DMS153 treated with DMSO at 0.1 percent for 48 hours (cell line): ENCODE results near the gene SRPX.

ENCODE experiments used
- DNase-seq: peaks from one replicate; lab custom pipeline; 2025; ENCODE audit not compliant: unreplicated experiment; lab: John Stamatoyannopoulos, UW

SRPX gene

DNA sequence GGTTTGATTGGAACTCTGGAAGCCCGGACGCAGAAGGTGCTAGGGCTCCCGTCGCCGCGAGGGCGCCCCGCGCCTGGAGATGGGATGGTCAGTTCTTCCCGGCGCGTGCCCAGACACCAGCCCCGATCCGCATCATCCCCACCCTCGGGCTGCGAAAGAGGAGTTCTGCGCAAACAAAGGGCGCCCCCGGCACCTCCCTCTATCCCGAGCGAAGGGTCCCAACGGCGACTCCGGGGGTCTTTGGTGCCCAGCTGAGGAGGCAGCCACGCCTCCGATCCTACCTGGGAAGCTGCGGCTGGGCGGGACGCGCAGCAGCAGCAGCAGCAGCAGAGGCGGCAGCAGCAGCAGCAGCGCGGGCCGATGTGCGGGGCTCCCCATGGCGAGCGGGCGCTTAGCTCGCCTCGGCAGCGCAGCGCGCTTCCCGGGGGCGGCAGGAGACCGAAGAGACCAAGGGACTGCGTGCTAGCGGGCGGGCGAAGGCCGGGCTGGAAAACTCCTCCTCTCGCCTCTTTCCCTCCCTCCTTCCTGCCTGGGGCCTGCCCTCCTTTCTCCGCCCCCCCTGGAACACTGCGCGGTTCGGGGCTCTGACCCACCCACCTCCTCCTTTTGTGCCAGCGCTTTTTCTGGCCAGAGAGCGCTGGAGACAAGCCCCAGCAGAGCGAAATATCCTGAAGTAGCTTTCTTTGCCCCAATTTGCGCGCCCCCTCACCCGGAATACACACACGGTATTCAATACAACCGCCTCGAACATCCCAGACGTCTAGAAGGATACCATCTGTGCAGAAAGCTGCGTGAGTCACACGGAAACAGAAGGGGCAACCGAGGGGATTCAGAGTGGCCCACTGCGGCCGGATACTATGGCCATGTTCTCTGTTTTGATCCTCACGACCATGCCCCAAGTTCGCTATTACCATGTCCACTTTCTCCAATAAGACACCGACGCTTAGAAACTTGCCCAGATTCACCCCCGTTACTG, at the start of gene SRPX:
Gene SRPX, minus strand, starts transcription at position 457 of the 976 bp plus-strand sequence. Its CDS starts 79 bp downstream, at position 378.
- no peak for DNase-seq

GRCh38 chrX:38268011-38268410, 47.3 kb upstream of the SRPX start:
- no peak for DNase-seq

DNA sequence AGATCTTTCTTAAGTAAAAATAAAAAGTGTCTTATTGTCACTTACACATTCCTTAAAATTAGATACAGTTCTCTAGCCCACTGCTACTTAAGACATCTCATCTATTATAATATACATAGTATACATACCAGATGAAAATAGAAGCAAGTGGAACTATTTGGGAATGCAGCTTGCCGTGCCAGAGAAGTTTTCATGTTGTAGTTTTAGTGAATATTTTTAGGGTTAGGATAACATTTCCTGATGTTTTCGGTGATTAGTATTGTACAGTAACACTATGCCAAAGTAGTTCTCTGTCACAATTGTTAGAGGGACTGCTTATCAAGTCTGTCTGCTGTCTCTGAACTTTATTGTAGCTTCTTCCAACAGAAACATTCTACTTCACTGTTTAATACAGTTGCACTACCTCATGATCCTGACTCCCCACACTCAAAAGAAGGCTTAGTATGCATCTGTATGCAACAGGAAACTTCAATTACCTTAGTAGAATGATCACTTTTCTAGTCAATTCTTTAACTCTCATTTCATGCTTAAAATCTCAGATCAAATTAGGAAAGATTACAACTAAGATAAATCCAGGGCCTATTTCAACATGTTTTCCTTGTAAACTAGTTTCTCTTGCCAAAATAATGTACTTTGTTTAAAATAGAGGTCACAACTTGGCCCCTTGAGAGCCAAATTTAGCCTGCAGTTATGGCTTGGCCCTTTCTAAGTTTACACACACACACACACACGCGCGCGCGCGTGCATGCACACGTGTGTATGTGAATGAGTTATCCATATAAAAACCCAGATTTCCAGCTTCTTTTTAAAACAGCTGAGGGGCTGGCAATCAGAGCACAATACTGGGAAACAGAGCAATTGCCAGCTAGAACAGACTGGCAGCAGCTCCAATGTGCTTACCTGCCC, 42.3 kb upstream of the SRPX start:
- DNase-seq = no peak

DNA sequence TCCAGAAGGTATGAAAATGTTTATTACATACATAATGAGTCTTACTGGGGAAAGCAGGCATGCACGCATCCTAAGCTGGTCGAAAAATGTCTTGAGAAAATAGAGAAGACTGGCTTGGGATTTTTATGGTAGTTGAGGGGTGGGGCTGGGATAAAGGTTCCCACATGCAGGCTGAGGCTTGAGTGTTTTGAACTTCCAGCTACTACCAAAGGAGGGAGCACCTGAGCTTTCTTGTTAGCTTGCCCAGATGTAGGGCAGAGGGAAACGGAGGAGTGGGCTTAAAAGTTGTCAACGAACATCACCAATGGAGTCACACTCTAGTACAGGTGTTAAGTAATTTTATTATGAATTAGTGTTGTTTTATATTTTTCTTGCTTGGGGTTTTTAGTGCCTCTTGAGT, 39.6 kb upstream of the SRPX start:
- no peak for DNase-seq

- DNase-seq = no peak
Observed at GRCh38 chrX:38256019-38256418, 35.3 kb upstream of the SRPX start.

GRCh38 chrX:38249965-38250364, 29.3 kb upstream of the SRPX start:
- DNase-seq = no peak

DNA sequence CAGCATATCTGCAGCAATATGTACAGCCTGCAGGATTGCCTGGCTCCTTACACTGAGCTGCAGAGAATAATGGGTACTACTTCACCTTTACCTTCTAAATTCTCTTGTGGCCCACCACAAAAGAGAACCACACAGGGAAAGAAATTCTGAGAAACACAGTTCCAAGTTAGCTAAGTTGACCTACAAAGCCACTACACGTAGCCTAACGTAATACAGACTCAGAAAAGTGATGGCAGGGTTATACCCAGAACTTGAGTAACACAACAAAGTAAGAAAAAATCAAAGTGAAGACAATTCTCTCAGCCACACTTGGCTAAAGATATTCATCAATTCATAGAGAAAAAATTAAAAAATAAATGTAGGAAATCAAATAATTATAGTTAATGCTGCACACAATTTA, 26.4 kb upstream of the SRPX start:
- DNase-seq = no peak

- no peak for DNase-seq
Observed at GRCh38 chrX:38240541-38240940, 19.9 kb upstream of the SRPX start.

DNA sequence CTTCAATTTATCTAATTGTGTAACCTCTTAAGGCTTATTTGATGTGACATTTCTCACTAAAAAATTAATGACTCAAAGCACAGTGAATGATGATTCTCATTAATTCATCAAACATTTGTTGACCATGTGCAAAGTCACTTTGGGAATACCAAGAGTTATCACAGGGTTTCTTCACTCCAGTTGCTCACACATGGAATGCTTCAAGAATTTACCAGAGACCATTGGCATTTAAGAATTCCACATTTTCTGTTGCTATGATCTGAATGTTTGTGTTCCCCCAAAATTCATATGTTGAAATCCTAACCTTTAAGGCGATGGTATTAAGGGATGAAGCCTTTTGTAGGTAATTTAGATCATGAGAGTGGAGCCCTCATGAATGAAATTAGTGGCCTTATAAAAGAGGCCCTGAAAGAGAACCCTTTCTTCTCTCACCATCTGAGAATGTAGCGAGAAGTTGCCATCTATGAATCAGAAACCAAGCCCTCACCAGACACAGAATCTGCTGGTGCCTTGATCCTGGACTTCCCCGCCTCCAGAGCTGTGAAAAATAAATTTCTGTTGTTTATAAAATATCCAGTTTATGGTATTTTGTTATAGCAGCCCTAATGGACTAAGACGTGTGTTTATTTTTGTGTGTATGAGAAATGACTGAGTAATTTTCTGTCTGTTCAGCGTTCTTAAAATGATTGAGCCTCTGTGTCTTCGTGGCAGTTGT, 16.4 kb upstream of the SRPX start:
- DNase-seq = no peak

GRCh38 chrX:38233891-38234667, 13.4 kb upstream of the SRPX start:
- DNase-seq = no peak

DNA sequence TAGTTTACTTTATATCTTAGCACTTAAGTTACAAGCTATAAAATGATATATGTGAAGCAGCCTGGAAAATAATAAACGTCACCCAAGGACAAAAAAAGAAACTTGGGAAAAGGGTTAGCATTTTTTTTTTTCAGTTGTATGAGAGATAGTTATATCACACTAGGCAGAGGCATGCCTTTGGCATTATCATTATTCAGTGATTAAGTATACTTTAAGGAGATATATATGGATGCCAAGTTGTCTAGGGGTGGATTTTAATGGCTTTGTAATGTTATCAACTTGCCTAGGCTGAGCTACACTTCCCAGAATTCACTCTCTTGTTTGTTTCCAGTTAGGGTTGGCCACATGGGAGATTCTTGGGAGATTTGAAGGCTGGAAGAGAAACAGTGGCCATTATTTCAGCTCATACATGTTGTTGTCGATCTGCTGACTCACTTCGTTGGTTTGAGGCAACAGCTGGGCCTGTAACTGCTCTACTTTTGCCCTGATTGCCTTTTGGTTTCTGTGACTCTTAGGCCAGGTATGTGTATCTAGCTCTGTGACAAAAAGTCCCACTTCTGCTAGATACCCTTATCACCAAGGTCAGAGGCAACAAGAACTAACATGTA, 11.5 kb upstream of the SRPX start:
- no peak for DNase-seq

DNA sequence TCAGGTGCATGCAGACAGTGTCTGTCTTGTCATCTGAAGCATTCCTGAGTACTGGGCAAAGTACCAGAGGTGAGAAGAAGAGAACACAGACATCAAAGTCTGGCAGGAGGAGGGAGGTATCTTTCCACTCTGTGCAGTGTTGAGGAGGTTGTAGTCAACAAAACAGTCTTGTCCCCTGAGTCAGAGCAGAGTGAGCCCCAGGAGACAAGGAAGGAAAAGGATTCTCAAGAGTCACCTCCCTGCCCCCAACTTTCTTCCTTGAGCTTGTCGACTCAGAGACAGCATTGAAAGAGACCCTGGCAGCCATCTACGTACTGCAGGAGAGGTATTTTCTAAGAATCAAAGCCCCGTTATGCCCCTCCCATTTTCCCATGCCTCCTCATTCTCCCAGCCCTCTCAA, 4.4 kb upstream of the SRPX start:
- no peak for DNase-seq

- no peak for DNase-seq
Observed at GRCh38 chrX:38224160-38224559, 3.5 kb upstream of the SRPX start.

DNA sequence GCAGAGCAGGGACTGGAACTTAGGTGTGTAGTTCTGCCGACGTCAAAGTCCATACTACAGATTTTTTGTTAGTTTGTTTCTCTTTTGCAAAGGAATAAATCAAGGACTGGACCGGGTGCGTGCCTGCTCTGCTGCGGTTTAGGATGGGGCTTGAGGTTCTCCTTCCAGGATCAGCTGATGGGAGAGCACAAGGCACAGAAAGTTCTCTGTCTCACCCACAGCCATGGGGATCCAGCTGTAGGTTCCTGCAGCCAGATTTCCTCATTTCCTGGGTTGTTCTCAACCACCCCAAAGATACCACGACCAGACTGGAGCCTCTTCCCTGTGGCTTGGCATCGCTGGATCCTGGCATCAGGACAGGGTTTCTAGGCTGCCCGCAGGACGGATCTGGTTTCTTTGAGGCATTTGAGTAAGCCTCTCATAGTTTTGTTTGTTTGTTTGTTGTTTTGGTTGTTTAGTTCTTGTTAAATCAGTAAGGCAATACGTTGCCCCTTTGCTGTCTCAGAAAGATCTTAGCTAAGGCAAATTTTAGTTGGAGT, 789 bp upstream of the SRPX start:
- no peak for DNase-seq

DNA sequence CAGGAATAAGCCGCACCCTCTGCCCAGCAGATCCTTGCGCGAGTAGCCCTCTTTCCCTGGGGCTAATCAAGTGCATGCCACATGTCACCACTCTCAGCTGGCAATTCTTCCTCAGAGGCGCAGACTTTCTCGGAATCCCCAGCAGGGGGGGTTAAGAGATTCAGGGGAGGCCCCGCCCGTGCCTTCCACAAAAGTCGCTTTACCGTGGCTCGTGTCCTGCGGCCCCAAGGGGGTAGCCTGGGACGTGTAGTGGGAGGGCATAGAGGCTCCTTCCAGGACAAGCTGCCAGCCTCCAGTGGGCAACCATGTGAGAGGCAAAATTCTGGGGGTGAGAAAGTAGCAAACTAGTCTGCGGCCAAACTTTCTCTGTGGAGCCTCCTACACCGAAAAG, 652 bp downstream of the SRPX start:
- DNase-seq = no peak

DNA sequence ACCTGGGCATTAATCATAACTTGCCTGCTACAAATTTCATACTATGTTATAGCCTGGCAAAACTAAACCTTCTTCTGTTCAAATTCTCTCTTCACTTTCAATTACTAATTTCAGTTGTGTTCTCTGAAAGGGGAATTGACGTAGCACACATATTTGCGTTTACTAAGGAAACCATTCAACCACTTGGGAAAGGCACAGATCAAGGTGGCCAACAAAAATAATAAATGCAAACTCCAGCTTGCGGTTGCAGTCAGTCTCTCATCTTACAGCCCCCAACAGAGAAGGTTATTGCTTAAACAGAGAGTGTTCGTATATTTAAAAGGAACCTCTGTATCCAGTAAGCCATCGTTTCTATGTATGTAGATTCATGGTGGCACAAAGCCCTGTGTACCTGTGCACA, 4.0 kb downstream of the SRPX start:
- DNase-seq = no peak

- DNase-seq = no peak
Observed at GRCh38 chrX:38214551-38215531, 5.8 kb downstream of the SRPX start.

- no peak for DNase-seq
Observed at GRCh38 chrX:38214044-38214443, 6.6 kb downstream of the SRPX start.
